HepG2 (cell line): ENCODE measurements around the gene TRAPPC3. TPM values are rescaled to one million over a fixed set of nuclear protein-coding genes. Genes with fewer than 3 reads are reported as not detected.

Experiments
- ARID5B ChIP-seq: IDR thresholded peaks from 2 replicates; pipeline ENCODE4 v1.4.0; 2020; ENCODE audit warnings: mild to moderate bottlenecking, missing genetic modification reagents
- BRCA1 ChIP-seq: sonication (generic); formaldehyde crosslinking; IDR thresholded peaks from 2 replicates; pipeline ENCODE4 v1.4.0; 2020; ENCODE audit warnings: missing genetic modification reagents
- FOXA1 ChIP-seq, 2 experiments: fragments of 450-650 bp in 1 of 2; sonication (generic) in 1 of 2; formaldehyde crosslinking in 1 of 2; IDR thresholded peaks; 2 replicates each; pipeline versions ENCODE4 v1.4.0 to v1.6.1; 2016 to 2020; ENCODE audit warnings: missing genetic modification reagents in 1 of 2
- MED8 ChIP-seq: sonication (generic); formaldehyde crosslinking; IDR thresholded peaks from 2 replicates; pipeline ENCODE4 v1.8.1; 2023; ENCODE audit warnings: mild to moderate bottlenecking, missing genetic modification reagents; ENCODE audit not compliant: insufficient replicate concordance
- NONO ChIP-seq, 2 experiments: fragments of 450-650 bp in 1 of 2; sonication (generic) in 1 of 2; formaldehyde crosslinking in 1 of 2; IDR thresholded peaks in 1 of 2; conservative IDR thresholded peaks in 1 of 2; 2 replicates each; pipeline versions ENCODE4 v1.6.1 to v1.8.0; 2017 to 2022; ENCODE audit warnings: mild to moderate bottlenecking in 1 of 2, missing genetic modification reagents in 1 of 2, moderate library complexity in 1 of 2
- PAF1 ChIP-seq: IDR thresholded peaks from 2 replicates; pipeline ENCODE4 v1.6.1; 2016; ENCODE audit warnings: missing genetic modification reagents, missing compliant biosample characterization
- PCBP1 ChIP-seq: fragments of 200-400 bp; formaldehyde crosslinking; IDR thresholded peaks from 2 replicates; pipeline ENCODE4 v1.6.1; 2017; ENCODE audit warnings: mild to moderate bottlenecking, low read depth, low read length, borderline replicate concordance
- RARA ChIP-seq: IDR thresholded peaks from 2 replicates; pipeline ENCODE4 v1.6.1; 2016; ENCODE audit warnings: missing genetic modification reagents, missing compliant biosample characterization
- TCF12 ChIP-seq, 2 experiments: fragments of 450-650 bp in 1 of 2; sonication (generic) in 1 of 2; formaldehyde crosslinking in 1 of 2; IDR thresholded peaks; 2 replicates each; pipeline versions ENCODE4 v1.6.1 to v1.8.0; 2017 to 2022; ENCODE audit warnings: antibody characterized with exemption in 1 of 2, mild to moderate bottlenecking in 1 of 2, missing genetic modification reagents in 1 of 2, moderate library complexity in 1 of 2
- YEATS2 ChIP-seq: sonication (generic); formaldehyde crosslinking; IDR thresholded peaks from 2 replicates; pipeline ENCODE4 v1.4.0; 2020; ENCODE audit warnings: missing genetic modification reagents, borderline replicate concordance
- ZFAT ChIP-seq: sonication (generic); formaldehyde crosslinking; conservative IDR thresholded peaks from 2 replicates; pipeline ENCODE4 v1.8.1; 2023; ENCODE audit warnings: missing genetic modification reagents, inconsistent platforms
- ZFP36 ChIP-seq: fragments of 150-350 bp; IDR thresholded peaks from 2 replicates; pipeline ENCODE4 v1.6.1; 2018; ENCODE audit warnings: borderline replicate concordance, low read length, low read depth; ENCODE audit not compliant: partially characterized antibody
- ZNF101 ChIP-seq: sonication (generic); formaldehyde crosslinking; IDR thresholded peaks from 2 replicates; pipeline ENCODE4 v1.4.0; 2020; ENCODE audit warnings: mild to moderate bottlenecking, low read depth, missing genetic modification reagents, borderline replicate concordance
- ZNF225 ChIP-seq: sonication (generic); formaldehyde crosslinking; IDR thresholded peaks from 2 replicates; pipeline ENCODE4 v1.4.0; 2020; ENCODE audit warnings: mild to moderate bottlenecking, missing genetic modification reagents
- ZNF296 ChIP-seq: sonication (generic); formaldehyde crosslinking; conservative IDR thresholded peaks from 2 replicates; pipeline ENCODE4 v1.5.0; 2020; ENCODE audit warnings: mild to moderate bottlenecking, missing genetic modification reagents
- ZNF530 ChIP-seq: sonication (generic); formaldehyde crosslinking; IDR thresholded peaks from 2 replicates; pipeline ENCODE4 v1.5.0; 2020; ENCODE audit warnings: low read depth, mild to moderate bottlenecking, missing genetic modification reagents
- ZNF687 ChIP-seq: sonication (generic); formaldehyde crosslinking; IDR thresholded peaks from 2 replicates; pipeline ENCODE4 v1.5.1; 2020; ENCODE audit warnings: mild to moderate bottlenecking, missing genetic modification reagents, moderate library complexity
- ZNF746 ChIP-seq: sonication (generic); formaldehyde crosslinking; IDR thresholded peaks from 2 replicates; pipeline ENCODE4 v1.8.0; 2022; ENCODE audit warnings: mild to moderate bottlenecking, missing genetic modification reagents
- ZNF772 ChIP-seq: sonication (generic); formaldehyde crosslinking; IDR thresholded peaks from 2 replicates; pipeline ENCODE4 v1.5.0; 2020; ENCODE audit warnings: mild to moderate bottlenecking, missing genetic modification reagents
- polyA plus RNA-seq, 8 experiments: library from polyadenylated mRNA; depleted of rRNA in 3 of 8; stranded (reverse) in 7 of 8; unstranded in 1 of 8; fragments of >200 nt; fragmentation: Illumina TruSeq in 4 of 8; extraction: Trizol in 4 of 8; gene quantifications; 2 replicates each; pipeline versions ENCODE4 v1.2.1 to v1.2.3, GENCODE V29; 2011 to 2016; ENCODE audit warnings: low read depth in 4 of 8, missing spikeins in 1 of 8, mixed read lengths in 1 of 8; ENCODE audit not compliant: insufficient read depth in 1 of 8
- total RNA-seq, 5 experiments: library from RNA; depleted of rRNA; stranded (reverse); fragments of >200 nt; fragmentation: Illumina TruSeq; extraction: Trizol; gene quantifications; 2 replicates each; pipeline ENCODE4 v1.2.3, GENCODE V29; 2016; ENCODE audit warnings: low read depth in 1 of 5

TRAPPC3 gene
- total and polyA plus RNA-seq, 2 of the 13 experiments (the other 11 are each of a cell fraction or from before 2014, with no cell fraction given): 53.7 to 62.4 TPM

- TF ChIP-seq YEATS2 (CRISPR knock-in tag): 0 out of 2 replicates have a peak, but pooled peaks have one; percentile 62
- no peak for TF ChIP-seq ZFP36
- TF ChIP-seq PAF1 (CRISPR knock-in tag): no peak
- no peak for TF ChIP-seq FOXA1 (IDR thresholded peaks at IDR 0.05)
- 0 out of 2 replicates have a peak, but pooled peaks have one; percentile 17 for TF ChIP-seq FOXA1 (CRISPR knock-in tag; IDR thresholded peaks at IDR 0.05)
- TF ChIP-seq PCBP1: no peak
- no peak for TF ChIP-seq ZNF772 (CRISPR knock-in tag)
- no peak for TF ChIP-seq ZFAT (CRISPR knock-in tag)
- peak; percentile 40; the same call in 1 of the 2 replicates for TF ChIP-seq ARID5B (CRISPR knock-in tag)
- TF ChIP-seq BRCA1 (CRISPR knock-in tag): no peak
- TF ChIP-seq ZNF746: no peak
- 0 out of 2 replicates have a peak, but pooled peaks have one; percentile 16 for TF ChIP-seq RARA (CRISPR knock-in tag)
- no peak for TF ChIP-seq ZNF101 (CRISPR knock-in tag)
- TF ChIP-seq ZNF530 (CRISPR knock-in tag): no peak
- peak; percentile 60; the same call in 1 of the 2 replicates for TF ChIP-seq ZNF225
- no peak for TF ChIP-seq NONO (IDR thresholded peaks at IDR 0.05)
- TF ChIP-seq NONO (CRISPR knock-in tag; conservative IDR thresholded peaks at IDR 0.05): peak; percentile 64; the same call in 1 of the 2 replicates
- TF ChIP-seq MED8 (CRISPR knock-in tag): no peak
- peak; percentile 76 for TF ChIP-seq ZNF687 (CRISPR knock-in tag)
- TF ChIP-seq ZNF296 (CRISPR knock-in tag): no peak
- no peak for TF ChIP-seq TCF12 (IDR thresholded peaks at IDR 0.05)
- no peak for TF ChIP-seq TCF12 (CRISPR knock-in tag; IDR thresholded peaks at IDR 0.05)
These were observed 38.7 kb upstream of the TRAPPC3 start (continued) for GRCh38 chr1:36187800-36188593.
